ENCODE data around the gene TFRC.

DNA sequence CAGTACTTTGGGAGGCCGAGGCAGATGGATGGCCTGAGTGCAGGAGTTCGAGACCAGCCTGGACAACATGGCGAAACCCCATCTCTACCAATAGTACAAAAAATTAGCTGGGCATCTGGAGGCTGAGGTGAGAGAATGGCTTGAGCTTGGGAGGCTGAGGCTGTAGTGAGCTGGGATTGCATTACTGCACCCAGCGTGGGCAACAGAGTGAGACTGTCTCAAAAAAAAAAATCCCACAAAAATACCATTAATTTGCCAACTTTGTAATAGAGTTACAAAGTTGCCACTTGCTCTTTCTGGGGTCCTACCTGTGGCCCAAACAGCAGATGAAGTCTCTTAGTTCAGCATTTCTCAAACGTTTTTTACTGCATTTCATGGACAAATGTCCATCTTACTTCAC lies 6.0 kb upstream of the TFRC start:
- TF ChIP-seq, protein P1, sequence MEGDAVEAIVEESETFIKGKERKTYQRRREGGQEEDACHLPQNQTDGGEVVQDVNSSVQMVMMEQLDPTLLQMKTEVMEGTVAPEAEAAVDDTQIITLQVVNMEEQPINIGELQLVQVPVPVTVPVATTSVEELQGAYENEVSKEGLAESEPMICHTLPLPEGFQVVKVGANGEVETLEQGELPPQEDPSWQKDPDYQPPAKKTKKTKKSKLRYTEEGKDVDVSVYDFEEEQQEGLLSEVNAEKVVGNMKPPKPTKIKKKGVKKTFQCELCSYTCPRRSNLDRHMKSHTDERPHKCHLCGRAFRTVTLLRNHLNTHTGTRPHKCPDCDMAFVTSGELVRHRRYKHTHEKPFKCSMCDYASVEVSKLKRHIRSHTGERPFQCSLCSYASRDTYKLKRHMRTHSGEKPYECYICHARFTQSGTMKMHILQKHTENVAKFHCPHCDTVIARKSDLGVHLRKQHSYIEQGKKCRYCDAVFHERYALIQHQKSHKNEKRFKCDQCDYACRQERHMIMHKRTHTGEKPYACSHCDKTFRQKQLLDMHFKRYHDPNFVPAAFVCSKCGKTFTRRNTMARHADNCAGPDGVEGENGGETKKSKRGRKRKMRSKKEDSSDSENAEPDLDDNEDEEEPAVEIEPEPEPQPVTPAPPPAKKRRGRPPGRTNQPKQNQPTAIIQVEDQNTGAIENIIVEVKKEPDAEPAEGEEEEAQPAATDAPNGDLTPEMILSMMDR (IDR thresholded peaks at IDR 0.05; ENCODE audit: poor library complexity), result no peak
- TF ChIP-seq EZH2 (IDR thresholded peaks at IDR 0.05; ENCODE audit: borderline replicate concordance), result no peak
- TF ChIP-seq EZH2phosphoT487 (IDR thresholded peaks at IDR 0.05; ENCODE audit: low read depth, severe bottlenecking, unreplicated experiment), result no peak

Data from hepatocyte (in vitro differentiated cells).